ENCODE measurements around the gene NLK. TPM values are rescaled to one million over a fixed set of nuclear protein-coding genes. Genes with fewer than 3 reads are reported as not detected.
"Not testable (repeated sequence)": the region's sequence is repeated elsewhere in the genome, so short reads cannot be mapped to it uniquely, and the experiment has no call there.

NLK gene
- total RNA-seq, 1 experiment from 2014 or later = 18.0 TPM

DNA sequence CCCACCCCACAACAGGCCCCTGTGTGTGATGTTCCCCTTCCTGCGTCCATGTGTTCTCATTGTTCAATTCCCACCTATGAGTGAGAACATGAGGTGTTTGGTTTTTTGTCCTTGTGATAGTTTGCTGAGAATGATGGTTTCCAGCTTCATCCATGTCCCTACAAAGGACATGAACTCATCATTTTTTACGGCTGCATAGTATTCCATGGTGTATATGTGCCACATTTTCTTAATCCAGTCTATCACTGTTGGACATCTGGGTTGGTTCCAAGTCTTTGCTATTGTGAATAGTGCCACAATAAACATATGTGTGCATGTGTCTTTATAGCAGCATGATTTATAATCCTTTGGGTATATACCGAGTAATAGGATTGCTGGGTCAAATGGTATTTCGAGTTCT, 7.0 kb upstream of the NLK start:
- DNase-seq (ENCODE audit: low read depth); in situ Hi-C loops (cut with HindIII; ENCODE audit: low pct_unique_long_range_greater_than_20kb, low sequenced_read_pairs): not testable (repeated sequence)

DNA sequence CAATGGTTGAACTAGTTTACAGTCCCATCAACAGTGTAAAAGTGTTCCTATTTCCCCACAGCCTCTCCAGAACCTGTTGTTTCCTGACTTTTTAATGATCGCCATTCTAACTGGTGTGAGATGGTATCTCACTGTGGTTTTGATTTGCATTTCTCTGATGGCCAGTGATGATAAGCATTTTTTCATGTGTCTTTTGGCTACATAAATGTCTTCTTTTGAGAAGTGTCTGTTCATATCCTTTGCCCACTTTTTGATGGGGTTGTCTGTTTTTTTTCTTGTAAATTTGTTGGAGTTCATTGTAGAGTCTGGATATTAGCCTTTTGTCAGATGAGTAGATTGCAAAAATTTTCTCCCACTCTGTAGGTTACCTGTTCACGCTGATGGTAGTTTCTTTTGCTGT, 6.6 kb upstream of the NLK start:
- in situ Hi-C loops (cut with HindIII; ENCODE audit: low pct_unique_long_range_greater_than_20kb, low sequenced_read_pairs); DNase-seq (ENCODE audit: low read depth): not testable (repeated sequence)

DNA sequence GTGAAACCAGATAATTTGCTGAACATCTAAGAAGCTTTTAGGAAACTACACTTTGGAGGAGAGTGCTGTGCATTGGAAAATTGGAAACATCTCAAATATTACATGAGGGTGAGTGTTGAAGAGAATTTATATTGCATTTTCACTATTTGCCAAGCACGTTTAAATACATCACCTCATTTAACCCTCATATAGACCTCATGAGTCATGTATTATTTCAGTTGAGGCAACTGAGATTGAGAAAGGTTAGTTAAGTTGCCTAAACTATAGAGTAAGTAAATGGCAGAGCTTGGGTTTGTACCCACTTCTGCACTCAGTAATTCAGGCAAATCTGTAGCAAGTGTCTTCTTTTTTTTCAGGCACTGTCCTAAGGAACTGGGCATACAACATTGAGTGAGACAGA, 3.7 kb upstream of the NLK start:
- in situ Hi-C loops (cut with HindIII; ENCODE audit: low pct_unique_long_range_greater_than_20kb, low sequenced_read_pairs) = no loop called here
- no peak for DNase-seq (ENCODE audit: low read depth)

DNA sequence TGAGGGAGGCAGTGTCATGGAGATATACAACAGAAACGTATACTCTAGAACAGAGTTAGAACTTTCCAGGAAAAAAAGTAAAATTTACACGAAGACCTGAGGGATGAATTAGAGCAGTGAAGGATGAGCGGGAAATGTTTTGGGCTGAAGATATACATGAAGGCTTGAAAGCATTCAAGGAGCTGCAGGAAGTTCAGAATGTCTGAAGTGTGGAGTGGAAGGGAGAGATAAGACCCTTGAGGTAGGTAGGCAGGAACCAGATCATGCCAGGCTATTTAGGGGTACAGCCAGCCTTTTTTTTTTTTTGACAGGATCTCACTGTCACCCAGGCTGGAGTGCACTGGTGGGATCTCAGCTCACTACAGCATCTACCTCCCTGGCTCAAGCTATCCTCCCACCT, 3.2 kb upstream of the NLK start:
- in situ Hi-C loops (cut with HindIII; ENCODE audit: low pct_unique_long_range_greater_than_20kb, low sequenced_read_pairs) = no loop called here
- no peak for DNase-seq (ENCODE audit: low read depth)

DNA sequence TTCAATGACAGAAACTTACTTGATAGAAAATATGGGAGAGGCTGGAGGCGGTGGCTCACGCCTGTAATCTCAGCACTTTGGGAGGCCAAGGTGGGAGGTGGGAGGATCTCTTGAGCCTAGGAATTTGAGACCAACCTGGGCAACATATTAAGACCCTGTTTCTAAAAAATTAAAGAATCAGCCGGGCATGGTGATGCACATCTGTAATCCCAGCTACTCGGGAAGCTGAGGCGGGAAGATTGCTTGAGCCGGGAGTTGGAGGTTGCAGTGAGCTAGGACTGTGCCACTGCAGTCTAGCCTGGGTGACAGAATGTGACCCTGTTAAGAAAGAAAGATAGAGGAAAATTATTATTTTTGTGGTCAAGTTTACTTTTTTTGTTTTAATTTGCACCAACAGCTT, 2.1 kb upstream of the NLK start:
- in situ Hi-C loops (cut with HindIII; ENCODE audit: low pct_unique_long_range_greater_than_20kb, low sequenced_read_pairs) = no loop called here
- DNase-seq (ENCODE audit: low read depth) = no peak

DNA sequence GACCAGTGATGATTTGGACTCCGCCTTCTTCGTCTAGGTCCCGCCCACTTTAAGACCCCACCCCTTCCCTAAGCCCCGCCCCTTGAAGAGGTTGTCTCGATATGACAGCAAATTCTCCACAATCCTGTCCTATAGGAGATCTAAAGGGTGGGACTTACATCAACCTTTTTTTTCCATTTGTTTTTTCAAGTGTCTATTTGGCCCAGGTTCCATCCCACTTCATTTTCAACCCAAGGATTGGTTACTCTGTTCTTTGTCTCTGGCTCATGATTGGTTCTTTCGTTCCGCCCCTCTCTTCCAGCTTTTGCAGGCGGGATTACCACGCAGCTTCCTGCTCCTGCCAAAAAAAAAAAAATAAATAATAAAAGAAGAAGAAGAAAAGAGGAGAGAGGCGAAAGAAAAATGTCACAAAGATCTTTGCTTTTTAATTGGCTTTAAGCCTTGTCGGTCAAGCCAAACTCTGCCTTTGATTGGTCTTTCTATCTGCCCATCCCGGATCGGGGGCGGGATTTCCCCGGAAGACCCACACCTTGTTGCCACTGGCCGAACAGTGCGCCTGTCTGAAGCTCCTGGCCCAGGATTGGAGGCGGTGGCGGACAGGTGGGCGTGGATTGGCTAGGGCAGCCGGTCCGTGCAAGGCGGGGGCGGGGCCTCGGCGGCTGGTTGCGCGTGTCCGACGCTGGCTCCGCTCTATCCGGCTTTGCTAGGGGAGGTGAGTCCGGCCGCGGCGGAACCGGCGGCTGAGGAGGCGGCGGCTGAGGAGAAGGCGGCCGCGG, 1.2 kb upstream of the NLK start:
- in situ Hi-C loops (cut with HindIII; ENCODE audit: low pct_unique_long_range_greater_than_20kb, low sequenced_read_pairs) = no loop called here
- DNase-seq (ENCODE audit: low read depth) = peak; percentile 100

DNA sequence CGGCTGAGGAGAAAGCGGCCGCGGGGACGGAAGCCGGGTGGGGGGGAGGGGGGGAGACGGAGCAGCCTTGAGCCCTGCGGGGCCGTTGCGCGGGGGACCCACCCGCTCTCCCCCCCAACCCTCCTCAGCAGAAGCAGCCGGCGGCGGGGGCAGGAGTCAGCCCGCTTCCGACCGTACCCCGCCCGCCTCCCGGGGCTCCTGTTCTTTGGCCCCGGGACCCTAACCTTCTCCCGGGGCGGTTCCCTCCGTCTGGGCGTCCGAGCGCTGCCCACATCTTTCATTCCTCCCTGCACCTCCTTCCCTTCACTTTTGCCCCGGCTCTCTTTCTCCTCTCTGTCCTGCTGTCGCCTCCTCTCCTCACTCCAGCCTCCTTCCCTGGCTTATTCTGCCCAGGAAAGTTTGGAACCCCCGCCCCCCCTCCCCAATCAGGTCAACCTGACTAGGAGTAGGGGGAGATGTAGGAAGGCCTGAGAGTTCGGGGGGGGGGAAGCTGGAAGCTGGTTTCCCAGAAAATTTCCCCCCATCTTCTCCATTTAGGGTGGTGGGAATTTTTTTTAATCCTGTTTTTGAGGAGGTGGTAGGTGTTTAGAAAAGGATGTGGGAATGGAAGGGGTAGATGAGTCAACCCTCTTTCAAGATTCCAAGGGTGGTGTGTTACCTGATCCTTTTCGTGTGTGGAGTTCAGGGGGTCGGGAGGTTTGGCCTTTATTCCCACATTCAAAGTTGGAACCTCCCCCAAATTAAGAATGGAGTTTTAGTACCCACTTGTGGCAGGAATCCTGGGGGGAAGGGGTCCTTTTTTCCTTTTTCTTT, 427 bp upstream of the NLK start:
- in situ Hi-C loops (cut with HindIII; ENCODE audit: low pct_unique_long_range_greater_than_20kb, low sequenced_read_pairs) = no loop called here
- no peak for DNase-seq (ENCODE audit: low read depth)

DNA sequence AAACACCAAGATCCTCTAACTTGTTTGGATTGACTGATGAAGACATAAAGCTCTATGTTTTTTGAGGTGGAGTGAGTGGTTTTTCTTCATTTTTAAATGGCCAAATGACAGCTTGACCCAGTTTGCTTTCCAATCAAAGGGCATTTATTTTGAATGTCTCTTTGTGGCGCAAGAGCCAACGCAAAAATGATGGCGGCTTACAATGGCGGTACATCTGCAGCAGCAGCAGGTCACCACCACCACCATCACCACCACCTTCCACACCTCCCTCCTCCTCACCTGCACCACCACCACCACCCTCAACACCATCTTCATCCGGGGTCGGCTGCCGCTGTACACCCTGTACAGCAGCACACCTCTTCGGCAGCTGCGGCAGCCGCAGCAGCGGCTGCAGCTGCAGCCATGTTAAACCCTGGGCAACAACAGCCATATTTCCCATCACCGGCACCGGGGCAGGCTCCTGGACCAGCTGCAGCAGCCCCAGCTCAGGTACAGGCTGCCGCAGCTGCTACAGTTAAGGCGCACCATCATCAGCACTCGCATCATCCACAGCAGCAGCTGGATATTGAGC, 329 bp downstream of the NLK start:
- in situ Hi-C loops (cut with HindIII; ENCODE audit: low pct_unique_long_range_greater_than_20kb, low sequenced_read_pairs) = no loop called here
- DNase-seq (ENCODE audit: low read depth) = no peak

DNA sequence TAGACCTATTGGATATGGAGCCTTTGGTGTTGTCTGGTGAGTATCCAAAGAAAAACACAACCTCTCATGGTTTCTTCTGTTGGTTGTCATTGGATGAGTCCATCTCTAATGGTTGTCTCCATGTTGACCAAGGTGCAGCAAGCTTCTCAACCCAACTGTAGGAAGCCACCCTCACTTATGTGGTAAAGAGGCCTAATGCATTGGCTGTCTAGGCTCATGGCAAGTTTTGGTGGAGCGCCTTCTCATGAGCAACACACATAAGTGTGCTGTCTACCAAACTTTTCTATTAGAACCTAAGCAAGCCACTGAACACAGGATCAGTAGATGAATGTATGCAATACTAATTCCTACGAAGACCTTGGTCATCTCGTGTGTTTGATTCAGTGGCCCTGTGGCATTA, 819 bp downstream of the NLK start:
- in situ Hi-C loops (cut with HindIII; ENCODE audit: low pct_unique_long_range_greater_than_20kb, low sequenced_read_pairs) = no loop called here
- DNase-seq (ENCODE audit: low read depth) = no peak

DNA sequence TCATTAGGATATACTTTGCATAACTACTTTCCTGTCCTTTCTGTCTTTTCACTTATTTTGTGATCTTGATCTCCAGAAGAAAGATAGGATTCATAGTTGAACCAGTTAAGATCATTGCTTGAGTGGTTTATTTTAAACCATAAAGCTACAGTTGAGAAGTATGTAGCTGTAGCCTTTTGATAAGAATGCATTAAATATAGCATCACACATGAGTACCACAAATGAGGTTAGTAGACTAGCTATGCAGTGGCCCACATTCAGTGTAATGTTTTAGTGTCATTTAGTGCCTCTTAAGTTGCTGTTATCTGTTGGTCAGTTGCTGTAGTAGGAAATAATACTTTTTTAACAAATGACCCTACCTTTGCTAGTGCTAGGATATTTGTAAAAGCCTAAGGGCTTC, 1.3 kb downstream of the NLK start:
- in situ Hi-C loops (cut with HindIII; ENCODE audit: low pct_unique_long_range_greater_than_20kb, low sequenced_read_pairs) = no loop called here
- no peak for DNase-seq (ENCODE audit: low read depth)

DNA sequence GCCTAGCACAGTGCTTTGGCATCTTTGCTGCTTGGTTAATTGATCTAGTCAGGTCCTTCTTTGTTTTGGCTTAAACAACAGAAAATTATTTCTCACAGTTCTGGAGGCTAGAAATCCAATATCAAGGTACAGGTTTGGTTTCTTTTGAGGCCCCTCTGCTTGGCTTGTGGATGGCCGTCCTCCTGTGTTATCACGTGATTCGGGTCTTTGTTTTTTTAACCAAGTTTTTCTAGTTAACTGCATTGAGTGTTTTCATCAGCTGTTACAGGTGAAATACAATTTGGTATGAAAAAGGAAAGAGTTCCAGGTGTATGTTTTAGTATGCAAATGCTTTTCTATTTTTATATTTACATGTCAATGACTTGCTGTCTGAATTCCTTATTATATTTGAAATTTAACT, 2.8 kb downstream of the NLK start:
- in situ Hi-C loops (cut with HindIII; ENCODE audit: low pct_unique_long_range_greater_than_20kb, low sequenced_read_pairs) = no loop called here
- DNase-seq (ENCODE audit: low read depth) = no peak

DNA sequence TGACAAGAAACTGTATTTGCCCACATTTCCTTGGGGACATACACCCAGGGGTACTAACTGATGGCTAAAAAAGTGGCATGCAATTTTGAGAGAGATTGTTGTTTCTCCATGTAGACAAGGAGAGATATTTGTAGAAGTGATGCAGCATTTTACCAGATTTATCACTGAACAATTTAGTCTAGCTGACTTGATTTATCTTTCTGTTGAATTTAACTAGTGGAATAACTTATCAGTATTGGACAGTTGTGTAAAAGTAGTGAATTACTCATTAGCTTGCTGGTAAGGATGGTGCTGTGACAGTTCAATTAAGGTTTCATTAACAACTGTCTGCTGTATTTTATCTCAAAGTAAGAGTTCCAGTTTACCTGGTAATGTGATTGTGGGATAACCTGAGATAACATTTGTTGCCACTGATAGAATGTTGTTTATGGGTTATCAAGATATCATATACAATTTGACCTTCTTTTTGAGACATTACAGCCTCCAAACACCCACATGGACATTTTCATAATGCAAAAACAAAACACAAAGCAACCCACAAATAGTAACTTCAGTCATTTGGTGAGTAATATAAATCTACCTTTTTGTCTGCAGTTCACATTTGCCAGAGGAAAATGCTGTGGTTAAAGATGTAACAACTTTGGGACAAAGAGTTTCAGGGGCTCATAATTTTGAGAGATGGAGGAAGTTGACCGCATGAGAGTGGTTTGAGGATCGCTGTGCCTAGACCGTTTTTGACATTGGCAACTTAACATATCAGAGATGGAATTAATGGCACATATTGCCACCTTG, 3.8 kb downstream of the NLK start:
- in situ Hi-C loops (cut with HindIII; ENCODE audit: low pct_unique_long_range_greater_than_20kb, low sequenced_read_pairs) = no loop called here

DNA sequence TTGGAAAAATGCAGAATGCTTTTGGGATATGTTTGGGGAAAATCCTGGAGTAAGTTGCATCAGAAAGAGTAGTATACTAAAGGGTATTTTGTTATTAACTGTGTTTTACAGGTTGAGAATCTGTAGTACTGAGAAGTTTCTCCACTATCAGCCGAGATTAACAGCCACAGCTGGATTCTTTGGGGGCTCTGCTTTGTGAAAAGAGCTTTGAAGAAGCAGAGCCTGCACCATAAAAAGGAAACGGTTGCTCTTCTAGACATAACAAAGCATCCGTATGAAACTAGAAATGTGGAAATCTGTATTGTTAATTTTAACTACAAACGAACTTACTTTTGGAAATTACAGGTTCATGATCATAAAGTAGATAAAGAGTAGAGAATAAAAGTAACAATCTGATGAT, 5.3 kb downstream of the NLK start:
- no peak for DNase-seq (ENCODE audit: low read depth)
- in situ Hi-C loops (cut with HindIII; ENCODE audit: low pct_unique_long_range_greater_than_20kb, low sequenced_read_pairs) = no loop called here

More for the DNA sequence above, 3.8 kb downstream of the NLK start:
- DNase-seq (ENCODE audit: low read depth) = no peak

DNA sequence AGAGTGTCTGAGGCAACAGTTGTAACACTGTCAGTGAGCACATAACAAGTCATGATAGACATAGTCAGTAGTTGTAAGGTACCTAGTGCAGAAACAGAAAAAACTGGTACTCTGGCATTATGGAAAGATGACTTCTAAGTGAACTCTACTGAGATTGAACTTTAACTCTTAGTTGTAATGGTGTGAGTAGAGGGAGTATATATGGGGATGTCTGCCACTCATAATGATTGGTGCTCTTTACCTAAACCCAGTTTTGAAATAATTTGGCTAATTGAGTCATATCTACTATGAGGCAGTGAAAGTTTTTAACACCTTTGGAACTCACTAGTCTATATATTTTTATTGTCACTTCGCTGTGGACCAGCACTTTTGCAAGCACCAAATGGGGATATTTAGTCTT, 6.6 kb downstream of the NLK start:
- in situ Hi-C loops (cut with HindIII; ENCODE audit: low pct_unique_long_range_greater_than_20kb, low sequenced_read_pairs) = no loop called here

DNA sequence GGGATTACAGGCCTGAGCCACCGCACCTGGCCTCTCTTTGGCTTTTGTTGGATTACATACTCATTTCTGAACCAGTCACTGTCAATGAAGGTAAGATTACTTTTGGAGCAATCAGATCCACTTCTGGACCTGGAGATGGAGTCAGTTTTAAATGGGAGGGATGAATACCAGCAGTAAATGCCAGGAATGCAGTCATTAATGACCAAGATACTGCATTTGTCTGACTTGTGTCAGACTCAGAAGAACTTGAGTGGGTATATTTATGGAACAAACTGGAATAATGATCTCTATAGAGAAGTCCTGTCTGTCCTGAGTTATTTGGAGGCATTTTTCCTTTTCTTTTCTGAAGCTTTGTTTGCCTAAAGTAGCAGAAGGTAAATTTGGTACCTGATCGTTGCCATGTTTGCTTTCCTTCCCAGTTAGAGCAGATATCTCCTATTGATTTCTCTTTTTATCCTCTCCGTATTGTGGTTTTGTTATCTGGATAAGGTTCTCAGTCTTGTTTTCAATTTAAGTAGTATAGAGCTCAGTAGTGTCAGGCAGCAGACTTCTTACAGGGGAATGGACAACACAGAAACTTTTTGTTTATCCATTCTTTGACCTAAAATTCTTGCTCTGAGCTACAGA, 10.7 kb downstream of the NLK start:
- no peak for DNase-seq (ENCODE audit: low read depth)
- in situ Hi-C loops (cut with HindIII; ENCODE audit: low pct_unique_long_range_greater_than_20kb, low sequenced_read_pairs) = no loop called here

More for the DNA sequence above, 6.6 kb downstream of the NLK start:
- no peak for DNase-seq (ENCODE audit: low read depth)

DNA sequence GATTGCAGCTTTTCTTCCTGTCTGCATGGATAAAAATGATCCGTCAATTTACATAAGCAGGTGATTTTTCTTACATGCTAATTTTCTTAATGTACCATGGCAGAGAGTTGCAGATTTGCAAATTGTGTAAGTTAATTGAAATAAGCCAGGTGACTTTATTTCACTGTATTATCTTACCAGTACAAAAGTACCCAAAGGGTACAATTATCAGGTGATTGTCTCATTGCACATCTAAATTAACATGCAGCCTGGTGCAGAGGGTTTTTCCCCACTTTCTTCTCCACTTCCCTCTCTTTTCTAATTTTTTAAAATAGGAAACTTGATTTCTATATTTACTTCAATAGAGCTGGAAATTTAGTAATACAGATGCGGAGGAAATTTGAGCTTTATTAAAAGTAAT, 11.2 kb downstream of the NLK start:
- DNase-seq (ENCODE audit: low read depth) = no peak
- in situ Hi-C loops (cut with HindIII; ENCODE audit: low pct_unique_long_range_greater_than_20kb, low sequenced_read_pairs) = no loop called here

DNA sequence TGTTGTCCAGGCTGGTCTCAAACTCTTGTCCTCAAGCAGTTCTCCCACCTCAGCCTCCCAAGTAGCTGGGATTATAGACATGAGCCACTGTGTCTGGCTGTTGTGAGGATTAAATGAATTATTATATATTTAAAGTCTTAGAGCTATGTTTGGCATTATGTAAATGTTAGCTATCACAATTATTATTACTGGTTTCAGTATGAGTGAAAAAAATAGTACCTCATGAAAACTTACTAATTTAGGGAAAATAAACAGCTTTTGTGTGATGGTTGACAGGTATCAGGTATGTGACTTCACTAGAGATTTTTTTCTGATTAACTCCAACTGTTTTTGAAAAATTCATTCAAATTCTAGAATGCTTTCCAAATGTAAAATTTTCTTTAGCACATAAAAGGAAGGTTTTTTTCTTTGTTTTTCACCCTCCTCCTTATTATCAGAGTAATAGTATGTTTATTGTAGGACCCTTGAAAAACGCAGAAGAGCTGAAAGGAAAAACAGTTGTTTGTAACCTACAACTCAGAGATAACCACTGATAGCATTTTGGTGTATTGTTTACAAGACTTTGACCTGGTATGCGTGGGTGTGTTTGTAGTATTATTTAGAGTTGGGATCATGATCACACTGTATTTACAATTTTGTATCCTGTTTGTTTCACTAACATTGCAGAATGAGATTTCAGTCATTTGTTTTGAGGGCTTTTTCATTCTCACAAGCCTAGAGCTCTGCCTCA, 13.2 kb downstream of the NLK start:
- in situ Hi-C loops (cut with HindIII; ENCODE audit: low pct_unique_long_range_greater_than_20kb, low sequenced_read_pairs) = no loop called here
- DNase-seq (ENCODE audit: low read depth) = no peak

DNA sequence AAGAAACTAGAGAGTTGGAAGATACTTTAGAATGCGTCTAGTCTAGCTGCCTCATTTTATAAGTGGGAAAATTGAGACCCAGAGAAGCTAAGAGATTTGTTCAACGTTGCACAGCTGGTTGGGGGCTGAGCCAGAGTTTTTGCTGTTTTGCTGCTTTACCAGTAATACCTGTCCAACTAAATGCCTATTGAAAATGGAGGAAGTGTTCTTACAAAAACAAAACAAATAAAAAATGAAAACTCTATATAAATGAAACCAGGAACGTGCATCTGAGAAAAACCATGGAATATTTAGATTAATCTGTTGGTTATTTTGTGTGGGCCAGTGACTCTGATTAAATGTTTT, 13.8 kb downstream of the NLK start:
- no peak for DNase-seq (ENCODE audit: low read depth)
- in situ Hi-C loops (cut with HindIII; ENCODE audit: low pct_unique_long_range_greater_than_20kb, low sequenced_read_pairs) = no loop called here

Data from Caki2 (cell line).